ENCODE data around the gene HS6ST1.

DNA sequence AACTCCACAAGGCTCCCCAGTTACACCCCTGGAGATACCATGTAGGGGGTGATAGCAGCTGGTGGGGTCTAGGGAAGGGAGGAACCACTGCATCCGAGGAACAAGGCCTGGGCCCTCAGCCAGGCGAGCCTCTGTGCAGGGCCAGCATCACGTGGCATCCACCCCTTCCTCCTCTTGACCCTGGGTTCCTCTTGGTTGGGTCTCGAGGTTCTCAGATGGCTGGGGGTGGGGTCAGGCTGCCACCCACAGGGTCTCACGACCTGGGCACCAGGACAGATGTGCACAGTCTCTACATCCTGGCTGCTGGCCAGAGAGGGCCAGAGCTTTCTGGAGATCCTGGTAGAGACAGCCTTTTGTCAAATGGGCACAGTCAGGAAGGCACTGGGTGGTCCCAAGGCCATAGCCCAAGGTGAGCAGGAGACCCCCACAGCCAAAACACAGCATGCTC, 10.4 kb downstream of the HS6ST1 start:
- TF ChIP-seq, protein P1, sequence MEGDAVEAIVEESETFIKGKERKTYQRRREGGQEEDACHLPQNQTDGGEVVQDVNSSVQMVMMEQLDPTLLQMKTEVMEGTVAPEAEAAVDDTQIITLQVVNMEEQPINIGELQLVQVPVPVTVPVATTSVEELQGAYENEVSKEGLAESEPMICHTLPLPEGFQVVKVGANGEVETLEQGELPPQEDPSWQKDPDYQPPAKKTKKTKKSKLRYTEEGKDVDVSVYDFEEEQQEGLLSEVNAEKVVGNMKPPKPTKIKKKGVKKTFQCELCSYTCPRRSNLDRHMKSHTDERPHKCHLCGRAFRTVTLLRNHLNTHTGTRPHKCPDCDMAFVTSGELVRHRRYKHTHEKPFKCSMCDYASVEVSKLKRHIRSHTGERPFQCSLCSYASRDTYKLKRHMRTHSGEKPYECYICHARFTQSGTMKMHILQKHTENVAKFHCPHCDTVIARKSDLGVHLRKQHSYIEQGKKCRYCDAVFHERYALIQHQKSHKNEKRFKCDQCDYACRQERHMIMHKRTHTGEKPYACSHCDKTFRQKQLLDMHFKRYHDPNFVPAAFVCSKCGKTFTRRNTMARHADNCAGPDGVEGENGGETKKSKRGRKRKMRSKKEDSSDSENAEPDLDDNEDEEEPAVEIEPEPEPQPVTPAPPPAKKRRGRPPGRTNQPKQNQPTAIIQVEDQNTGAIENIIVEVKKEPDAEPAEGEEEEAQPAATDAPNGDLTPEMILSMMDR (IDR thresholded peaks at IDR 0.05 in 4 of 5, conservative IDR thresholded peaks at IDR 0.05 in 1 of 5): no peak
- TF ChIP-seq POLR2A (IDR thresholded peaks at IDR 0.05): no peak
